Activated naive CD4-positive, alpha-beta T cell treated with anti-CD3 and anti-CD28 coated beads for 36 hours (primary cell): ENCODE results near the gene COX7B2. TPM values are rescaled to one million over a fixed set of nuclear protein-coding genes. Genes with fewer than 3 reads are reported as not detected.

Experiments used
- CTCF ChIA-PET: fragments of 350-600 bp; sonication (Branson Sonifier 250); formaldehyde crosslinking; loops from one replicate; lab custom pipeline; 2021; ENCODE audit warnings: antibody characterized with exemption; lab: Charles Lee
- DNase-seq: peaks from one replicate; pipeline ENCODE4 v3.0.0-alpha.2; 2020
- H3K27ac Mint-ChIP-seq: one replicate; pipeline ENCODE4 v1.8.0; 2021; ENCODE audit warnings: mild to moderate bottlenecking, mixed read lengths
- H3K27me3 Mint-ChIP-seq: one replicate; pipeline ENCODE4 v1.8.0; 2021; ENCODE audit warnings: low read depth, mixed read lengths
- H3K36me3 Mint-ChIP-seq: one replicate; pipeline ENCODE4 v1.8.0; 2021; ENCODE audit warnings: low read depth, mixed read lengths
- H3K4me1 Mint-ChIP-seq: one replicate; pipeline ENCODE4 v1.8.0; 2021; ENCODE audit warnings: low read depth, mixed read lengths
- H3K4me3 Mint-ChIP-seq: one replicate; pipeline ENCODE4 v1.8.0; 2021; ENCODE audit warnings: mild to moderate bottlenecking, moderate library complexity, mixed read lengths
- H3K9me3 Mint-ChIP-seq: one replicate; pipeline ENCODE4 v1.8.0; 2021; ENCODE audit warnings: mixed read lengths
- intact Hi-C: fragments of 100-400 bp; cut with micrococcal nuclease; formaldehyde crosslinking; loops from one replicate; pipeline ENCODE4 v1.15.1; 2023
- total RNA-seq, 2 experiments: library from RNA; stranded (reverse); gene quantifications; one replicate each; pipeline ENCODE4 v1.2.3, GENCODE V29; 2021

Gene COX7B2
- total RNA-seq, 2 experiments from 2014 or later, result not detected

GRCh38 chr4:46878641-46879040, 30.4 kb downstream of the COX7B2 start:
- intact Hi-C loops, result no loop called here
- no peaks in the 10 kb centered on the region for H3K36me3 Mint-ChIP-seq
- H3K27me3 Mint-ChIP-seq, result no peaks in the 10 kb centered on the region
- no peaks in the 10 kb centered on the region for H3K9me3 Mint-ChIP-seq
- CTCF ChIA-PET, result no interaction called here
- no peak overlapping the region for H3K4me3 Mint-ChIP-seq
- no peak for DNase-seq
- no peaks in the 10 kb centered on the region for H3K4me1 Mint-ChIP-seq
- H3K27ac Mint-ChIP-seq, result no peak overlapping the region

DNA sequence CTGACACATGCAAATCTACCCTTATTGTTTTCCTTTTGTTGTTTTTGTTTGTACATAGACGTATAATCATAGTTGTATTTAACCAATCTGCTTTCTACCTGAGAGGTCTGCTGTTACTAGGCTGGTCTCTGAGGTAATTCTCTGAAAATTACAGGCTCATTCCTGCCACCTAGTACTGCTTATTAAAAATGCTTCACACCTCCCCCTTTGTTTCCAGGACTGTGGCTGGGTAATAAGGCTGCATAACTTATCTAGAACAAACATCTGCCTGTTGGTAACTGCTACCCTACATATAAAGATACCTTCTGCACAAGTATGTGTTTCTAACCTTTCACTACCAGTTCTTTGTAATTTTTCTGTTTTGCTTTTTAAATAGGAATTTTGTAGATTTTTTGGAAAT, 34.2 kb downstream of the COX7B2 start:
- Mint-ChIP-seq H3K36me3 (no peaks in the 10 kb centered on the region), H3K4me3 (no peak overlapping the region), H3K27me3 (peaks cover 5% of the 10 kb centered on the region), H3K9me3 (peaks cover 3% of the 10 kb centered on the region), H3K27ac (no peak overlapping the region), H3K4me1 (no peaks in the 10 kb centered on the region)
- intact Hi-C loops, result no loop called here
- CTCF ChIA-PET, result no interaction called here
- DNase-seq, result no peak

- Mint-ChIP-seq H3K27me3 (peaks cover 8% of the 10 kb centered on the region), H3K36me3 (no peaks in the 10 kb centered on the region), H3K4me3 (no peak overlapping the region), H3K9me3 (peaks cover 3% of the 10 kb centered on the region), H3K27ac (no peak overlapping the region), H3K4me1 (no peaks in the 10 kb centered on the region)
- intact Hi-C loops, result no loop called here
- no peak for DNase-seq
- CTCF ChIA-PET, result interaction anchor here (0.7 kb wide), 1 partner anchor 1063 kb away, joined by 4 read pairs; no protein-coding TSS in a partner anchor
Observed at GRCh38 chr4:46870411-46870810, 38.6 kb downstream of the COX7B2 start.

GRCh38 chr4:46856333-46856732, 52.7 kb downstream of the COX7B2 start:
- Mint-ChIP-seq H3K9me3 (no peaks in the 10 kb centered on the region), H3K4me1 (no peaks in the 10 kb centered on the region), H3K27ac (no peak overlapping the region), H3K36me3 (no peaks in the 10 kb centered on the region), H3K4me3 (no peak overlapping the region), H3K27me3 (peaks cover 3% of the 10 kb centered on the region)
- CTCF ChIA-PET, result no interaction called here
- intact Hi-C loops, result no loop called here
- DNase-seq, result no peak

- no peak for DNase-seq
- Mint-ChIP-seq H3K36me3 (no peaks in the 10 kb centered on the region), H3K4me3 (no peak overlapping the region), H3K27me3 (peaks cover 5% of the 10 kb centered on the region), H3K9me3 (no peaks in the 10 kb centered on the region), H3K4me1 (no peaks in the 10 kb centered on the region), H3K27ac (no peak overlapping the region)
- intact Hi-C loops, result no loop called here
- CTCF ChIA-PET, result no interaction called here
Observed at GRCh38 chr4:46852800-46853199, 56.2 kb downstream of the COX7B2 start.

DNA sequence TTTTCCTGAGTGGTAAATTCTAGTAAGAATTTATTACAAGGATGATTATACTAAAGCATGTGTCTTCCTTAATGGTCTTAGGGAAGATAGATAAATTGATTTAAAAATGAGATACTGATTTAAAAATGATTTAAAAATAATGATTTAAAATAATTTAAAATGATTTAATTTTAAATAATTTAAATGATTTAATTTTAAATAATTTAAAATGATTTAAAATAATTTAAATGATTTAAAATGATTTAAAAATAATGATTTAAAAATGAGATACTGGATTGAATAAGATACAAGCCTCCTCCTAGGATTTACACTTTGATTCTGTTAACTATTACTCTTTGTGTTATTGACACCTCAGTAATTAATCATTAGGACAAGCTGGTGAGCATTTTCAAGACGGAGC, 59.0 kb downstream of the COX7B2 start:
- Mint-ChIP-seq H3K9me3 (no peaks in the 10 kb centered on the region), H3K27ac (no peak overlapping the region), H3K4me1 (no peaks in the 10 kb centered on the region), H3K27me3 (peaks cover 5% of the 10 kb centered on the region), H3K4me3 (no peak overlapping the region), H3K36me3 (no peaks in the 10 kb centered on the region)
- no peak for DNase-seq
- CTCF ChIA-PET, result no interaction called here
- intact Hi-C loops, result no loop called here

GRCh38 chr4:46844325-46844917, 64.6 kb downstream of the COX7B2 start:
- Mint-ChIP-seq H3K27me3 (no peaks in the 10 kb centered on the region), H3K9me3 (no peaks in the 10 kb centered on the region), H3K4me1 (no peaks in the 10 kb centered on the region), H3K36me3 (no peaks in the 10 kb centered on the region), H3K27ac (no peak overlapping the region), H3K4me3 (no peak overlapping the region)
- peak; percentile 66 for DNase-seq
- CTCF ChIA-PET, result interaction anchor here (1.0 to 2.0 kb wide), 7 partner anchors 9 to 539 kb away, joined by 3 to 14 read pairs (median 3); no protein-coding TSS in a partner anchor
- intact Hi-C loops, result loop anchor here (1.0 to 10.0 kb wide), 5 partner anchors 188 to 1090 kb away; no protein-coding TSS in a partner anchor

GRCh38 chr4:46839128-46839527, 69.9 kb downstream of the COX7B2 start:
- no peaks in the 10 kb centered on the region for H3K36me3 Mint-ChIP-seq
- H3K9me3 Mint-ChIP-seq, result no peaks in the 10 kb centered on the region
- DNase-seq, result no peak
- no peak overlapping the region for H3K4me3 Mint-ChIP-seq
- H3K4me1 Mint-ChIP-seq, result no peaks in the 10 kb centered on the region
- H3K27ac Mint-ChIP-seq, result no peak overlapping the region
- intact Hi-C loops, result no loop called here
- CTCF ChIA-PET, result no interaction called here
- no peaks in the 10 kb centered on the region for H3K27me3 Mint-ChIP-seq

DNA sequence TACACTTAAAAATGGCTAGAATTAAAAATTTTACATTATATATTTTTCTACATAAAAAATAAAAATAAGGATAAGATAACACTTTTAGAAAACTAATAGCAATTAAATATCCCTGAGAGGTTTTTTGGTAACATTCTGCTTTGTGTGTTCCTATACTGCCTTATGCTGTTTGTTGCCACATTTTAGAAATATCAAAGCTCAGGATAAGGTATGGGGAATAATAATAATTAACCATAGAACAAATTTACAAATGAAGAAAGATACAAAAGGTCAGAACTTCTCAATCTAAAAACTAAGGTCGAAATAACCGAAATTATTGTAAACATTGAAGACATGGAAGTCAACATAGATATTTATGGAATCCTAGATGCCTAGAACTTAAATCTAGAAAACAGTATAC, 71.4 kb downstream of the COX7B2 start:
- no peak overlapping the region for H3K27ac Mint-ChIP-seq
- H3K36me3 Mint-ChIP-seq, result no peaks in the 10 kb centered on the region
- CTCF ChIA-PET, result interaction anchor here (0.7 kb wide), 1 partner anchor 11 kb away, joined by 3 read pairs; no protein-coding TSS in a partner anchor
- intact Hi-C loops, result no loop called here
- H3K27me3 Mint-ChIP-seq, result no peaks in the 10 kb centered on the region
- H3K4me3 Mint-ChIP-seq, result no peak overlapping the region
- DNase-seq, result no peak
- no peaks in the 10 kb centered on the region for H3K4me1 Mint-ChIP-seq
- no peaks in the 10 kb centered on the region for H3K9me3 Mint-ChIP-seq

- intact Hi-C loops, result no loop called here
- no peaks in the 10 kb centered on the region for H3K4me1 Mint-ChIP-seq
- H3K27me3 Mint-ChIP-seq, result no peaks in the 10 kb centered on the region
- H3K9me3 Mint-ChIP-seq, result no peaks in the 10 kb centered on the region
- DNase-seq, result no peak
- no peak overlapping the region for H3K27ac Mint-ChIP-seq
- CTCF ChIA-PET, result interaction anchor here (0.7 to 2.1 kb wide), 2 partner anchors 8 to 223 kb away, joined by 3 to 7 read pairs; no protein-coding TSS in a partner anchor
- H3K36me3 Mint-ChIP-seq, result no peaks in the 10 kb centered on the region
- no peak overlapping the region for H3K4me3 Mint-ChIP-seq
Observed at GRCh38 chr4:46836584-46836983, 72.5 kb downstream of the COX7B2 start.

DNA sequence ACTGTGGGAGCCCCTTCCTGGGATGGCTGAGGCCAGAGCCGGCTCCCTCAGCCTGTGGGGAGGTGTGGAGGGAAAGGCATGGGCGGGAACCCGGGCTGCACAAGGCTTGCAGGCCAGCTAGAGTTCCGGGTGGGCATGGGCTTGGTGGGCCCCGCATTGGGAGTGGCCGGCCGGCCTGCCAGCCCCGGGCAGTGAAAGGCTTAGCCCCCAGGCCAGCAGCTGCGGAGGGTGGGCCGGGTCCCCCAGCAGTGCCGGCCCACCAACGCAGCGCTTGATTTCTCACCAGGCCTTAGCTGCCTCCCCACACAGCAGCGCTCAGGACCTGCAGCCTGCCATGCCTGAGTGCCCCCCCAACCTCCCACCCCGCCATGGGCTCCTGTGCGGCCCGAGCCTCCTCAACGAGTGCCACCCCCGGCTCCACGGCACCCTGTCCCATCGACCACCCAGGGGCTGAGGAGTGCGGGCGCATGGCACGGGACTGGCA, 78.0 kb downstream of the COX7B2 start:
- DNase-seq, result no peak
- Mint-ChIP-seq H3K27ac (no peak overlapping the region), H3K27me3 (no peaks in the 10 kb centered on the region), H3K9me3 (peaks cover 2% of the 10 kb centered on the region), H3K4me1 (no peaks in the 10 kb centered on the region), H3K36me3 (no peaks in the 10 kb centered on the region), H3K4me3 (no peak overlapping the region)
- CTCF ChIA-PET, result interaction anchor here (1.1 kb wide), 1 partner anchor 13 kb away, joined by 3 read pairs; no protein-coding TSS in a partner anchor
- intact Hi-C loops, result no loop called here

DNA sequence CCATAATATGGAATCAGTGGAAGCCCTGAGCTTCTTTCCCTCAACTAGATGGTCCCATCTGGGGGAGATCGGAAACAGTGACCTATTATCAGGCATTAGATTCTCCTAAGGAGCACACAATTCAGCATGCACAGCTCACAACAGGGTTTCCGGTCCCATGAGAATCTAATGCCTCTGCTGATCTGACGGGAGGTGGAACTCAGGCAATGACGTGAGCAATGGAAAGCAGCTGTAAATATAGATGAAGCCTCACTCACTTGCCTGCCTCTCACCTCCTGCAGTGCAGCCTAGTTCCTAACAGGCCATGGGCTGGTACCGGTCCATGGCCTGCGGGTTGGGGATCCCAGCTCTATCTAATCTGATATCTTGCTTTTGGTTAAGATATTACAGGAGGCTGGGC, 88.9 kb downstream of the COX7B2 start:
- peaks cover 5% of the 10 kb centered on the region for H3K9me3 Mint-ChIP-seq
- no peak overlapping the region for H3K4me3 Mint-ChIP-seq
- CTCF ChIA-PET, result interaction anchor here (0.9 kb wide), 1 partner anchor 9 kb away, joined by 5 read pairs; no protein-coding TSS in a partner anchor
- no peak overlapping the region for H3K27ac Mint-ChIP-seq
- no peaks in the 10 kb centered on the region for H3K4me1 Mint-ChIP-seq
- H3K27me3 Mint-ChIP-seq, result no peaks in the 10 kb centered on the region
- no peaks in the 10 kb centered on the region for H3K36me3 Mint-ChIP-seq
- intact Hi-C loops, result no loop called here
- no peak for DNase-seq

- no peaks in the 10 kb centered on the region for H3K36me3 Mint-ChIP-seq
- CTCF ChIA-PET, result no interaction called here
- no peak for DNase-seq
- intact Hi-C loops, result no loop called here
- no peaks in the 10 kb centered on the region for H3K4me1 Mint-ChIP-seq
- no peaks in the 10 kb centered on the region for H3K9me3 Mint-ChIP-seq
- no peak overlapping the region for H3K27ac Mint-ChIP-seq
- H3K27me3 Mint-ChIP-seq, result no peaks in the 10 kb centered on the region
- no peak overlapping the region for H3K4me3 Mint-ChIP-seq
Observed at GRCh38 chr4:46819095-46819494, 90.0 kb downstream of the COX7B2 start.
